ENCODE measurements around the gene ELOVL6.

ELOVL6 gene

DNA sequence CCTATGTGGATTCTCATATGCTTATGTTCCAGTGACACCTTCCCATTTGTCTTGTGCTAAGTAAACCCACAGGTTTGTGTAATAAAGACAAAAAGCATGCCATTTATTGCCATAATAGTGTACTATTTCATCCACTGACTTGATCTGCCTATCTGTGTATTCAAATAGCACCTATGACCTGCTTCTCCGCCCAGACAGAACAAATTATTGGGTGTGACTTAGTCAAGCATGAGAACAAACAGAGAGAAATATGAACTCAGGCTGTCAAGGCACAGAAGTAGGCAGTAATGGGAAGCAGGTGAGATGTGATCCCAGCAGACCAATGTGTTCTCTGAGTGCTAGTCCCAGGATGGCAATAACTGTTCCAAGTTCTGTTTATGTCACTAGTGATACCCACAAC lies 25.4 kb downstream of the ELOVL6 start:
- no peak for DNase-seq (ENCODE audit: low read depth)
- TF ChIP-seq, protein P1, sequence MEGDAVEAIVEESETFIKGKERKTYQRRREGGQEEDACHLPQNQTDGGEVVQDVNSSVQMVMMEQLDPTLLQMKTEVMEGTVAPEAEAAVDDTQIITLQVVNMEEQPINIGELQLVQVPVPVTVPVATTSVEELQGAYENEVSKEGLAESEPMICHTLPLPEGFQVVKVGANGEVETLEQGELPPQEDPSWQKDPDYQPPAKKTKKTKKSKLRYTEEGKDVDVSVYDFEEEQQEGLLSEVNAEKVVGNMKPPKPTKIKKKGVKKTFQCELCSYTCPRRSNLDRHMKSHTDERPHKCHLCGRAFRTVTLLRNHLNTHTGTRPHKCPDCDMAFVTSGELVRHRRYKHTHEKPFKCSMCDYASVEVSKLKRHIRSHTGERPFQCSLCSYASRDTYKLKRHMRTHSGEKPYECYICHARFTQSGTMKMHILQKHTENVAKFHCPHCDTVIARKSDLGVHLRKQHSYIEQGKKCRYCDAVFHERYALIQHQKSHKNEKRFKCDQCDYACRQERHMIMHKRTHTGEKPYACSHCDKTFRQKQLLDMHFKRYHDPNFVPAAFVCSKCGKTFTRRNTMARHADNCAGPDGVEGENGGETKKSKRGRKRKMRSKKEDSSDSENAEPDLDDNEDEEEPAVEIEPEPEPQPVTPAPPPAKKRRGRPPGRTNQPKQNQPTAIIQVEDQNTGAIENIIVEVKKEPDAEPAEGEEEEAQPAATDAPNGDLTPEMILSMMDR (IDR thresholded peaks at IDR 0.05; ENCODE audit: control insufficient read depth, extremely low read depth, insufficient read depth) = no peak
- no peak overlapping the region for H3K4me3 ChIP-seq (ENCODE audit: low read depth, low read length)

DNA sequence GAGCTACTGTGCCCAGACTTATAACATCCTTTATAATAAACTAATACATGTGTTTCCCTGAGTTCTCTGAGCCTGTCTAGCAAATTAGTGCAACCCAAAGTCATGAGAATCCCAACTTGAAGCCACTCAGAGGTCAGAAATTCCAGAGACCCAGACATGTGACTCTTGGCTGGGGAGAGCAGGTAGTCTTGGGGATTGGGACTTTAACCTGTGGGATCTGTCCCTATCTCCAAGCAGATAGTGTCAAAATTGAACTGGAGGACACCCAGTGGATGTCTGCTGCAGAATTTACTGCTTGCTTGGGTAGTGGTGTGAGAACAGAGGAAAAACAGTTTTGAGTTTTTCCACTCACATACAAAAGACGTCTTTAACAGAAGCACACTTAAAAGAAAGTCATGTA lies 26.4 kb downstream of the ELOVL6 start:
- no peak for DNase-seq (ENCODE audit: low read depth)
- no peak overlapping the region for H3K4me3 ChIP-seq (ENCODE audit: low read depth, low read length)
- TF ChIP-seq, protein P1 (IDR thresholded peaks at IDR 0.05; ENCODE audit: control insufficient read depth, extremely low read depth, insufficient read depth) = no peak

DNA sequence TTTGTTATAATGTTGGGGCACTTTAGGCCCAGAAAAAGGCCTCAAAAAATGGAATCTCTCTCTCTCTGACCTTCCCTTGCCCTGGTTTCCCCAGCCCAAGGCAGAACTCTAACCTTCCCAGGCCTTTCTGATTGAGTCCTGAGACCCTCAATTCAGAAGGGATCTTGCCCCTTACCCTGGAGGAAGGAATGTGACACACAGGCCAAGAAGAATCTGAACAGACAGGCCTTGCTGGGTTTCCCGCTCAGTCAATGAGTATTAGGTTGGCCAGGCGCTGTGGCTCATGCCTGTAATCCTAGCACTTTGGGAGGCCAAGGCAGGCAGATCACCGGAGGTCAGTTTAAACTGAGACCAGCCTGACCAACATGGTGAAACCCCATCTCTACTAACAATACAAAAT lies 27.6 kb downstream of the ELOVL6 start:
- no peak overlapping the region for H3K4me3 ChIP-seq (ENCODE audit: low read depth, low read length)
- no peak for DNase-seq (ENCODE audit: low read depth)
- TF ChIP-seq, protein P1 (IDR thresholded peaks at IDR 0.05; ENCODE audit: control insufficient read depth, extremely low read depth, insufficient read depth) = no peak

DNA sequence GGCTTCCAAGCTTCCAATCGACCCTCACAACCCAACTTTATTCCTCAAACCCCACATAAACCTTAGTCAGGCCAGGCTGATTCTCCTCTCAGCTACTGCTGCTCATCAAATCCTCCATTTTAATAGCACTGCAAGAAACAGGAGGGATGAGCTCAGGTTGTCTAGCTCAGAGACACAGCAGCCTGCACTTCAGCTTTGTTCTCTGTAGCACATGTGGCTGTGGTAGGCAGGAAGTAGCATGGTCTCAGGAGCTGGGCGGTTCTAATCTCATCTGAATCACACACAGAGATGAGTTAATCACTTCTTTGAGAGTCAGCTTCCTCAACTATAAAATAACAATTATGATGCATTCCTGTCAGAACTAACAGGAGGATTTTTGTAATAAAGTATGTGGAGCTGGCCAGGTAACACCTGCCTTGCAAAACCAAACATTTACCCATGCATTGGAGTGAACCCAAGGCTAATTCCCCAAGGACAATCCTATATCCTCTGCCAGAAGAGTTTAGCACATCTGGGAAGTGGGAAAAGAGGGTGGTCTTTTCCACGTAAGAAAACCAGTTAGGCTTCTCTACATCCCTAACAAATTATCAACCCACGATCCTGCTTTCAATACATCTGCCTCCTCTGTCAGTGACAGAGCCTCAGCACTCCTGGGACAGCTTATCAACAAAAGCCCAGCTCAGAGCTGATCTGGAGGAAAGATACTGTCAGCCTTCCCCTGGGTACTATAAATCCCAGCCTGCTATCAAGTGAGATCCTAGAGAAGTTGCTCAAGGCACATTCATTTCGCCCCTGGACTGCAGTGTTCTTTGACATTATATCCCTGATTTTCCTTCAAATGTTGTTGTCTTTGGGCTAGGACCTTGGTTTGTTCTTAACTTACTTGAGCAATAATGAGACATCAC lies 32.8 kb downstream of the ELOVL6 start:
- DNase-seq (ENCODE audit: low read depth) = no peak
- H3K4me3 ChIP-seq (ENCODE audit: low read depth, low read length) = no peak overlapping the region
- TF ChIP-seq, protein P1 (IDR thresholded peaks at IDR 0.05; ENCODE audit: control insufficient read depth, extremely low read depth, insufficient read depth) = no peak

DNA sequence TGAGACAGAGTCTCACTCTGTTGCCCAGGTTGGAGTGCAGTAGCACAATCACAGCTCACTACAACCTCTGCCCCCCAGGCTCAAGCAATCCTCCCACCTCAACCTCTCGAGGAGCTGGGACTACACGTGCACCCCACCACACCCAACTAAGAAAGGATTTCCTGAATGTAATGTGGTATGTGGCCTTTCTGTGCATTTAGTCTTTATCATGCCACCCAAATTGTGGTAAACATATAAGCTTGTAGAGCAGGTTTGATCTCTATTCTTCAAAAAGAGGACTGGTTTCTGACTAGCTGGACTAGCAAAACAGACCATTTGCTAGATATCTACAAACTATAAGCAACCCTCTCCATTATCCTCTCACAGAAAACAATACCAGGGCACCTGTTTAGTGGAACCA lies 33.6 kb downstream of the ELOVL6 start:
- no peak for DNase-seq (ENCODE audit: low read depth)
- TF ChIP-seq, protein P1 (IDR thresholded peaks at IDR 0.05; ENCODE audit: control insufficient read depth, extremely low read depth, insufficient read depth) = no peak
- no peak overlapping the region for H3K4me3 ChIP-seq (ENCODE audit: low read depth, low read length)

DNA sequence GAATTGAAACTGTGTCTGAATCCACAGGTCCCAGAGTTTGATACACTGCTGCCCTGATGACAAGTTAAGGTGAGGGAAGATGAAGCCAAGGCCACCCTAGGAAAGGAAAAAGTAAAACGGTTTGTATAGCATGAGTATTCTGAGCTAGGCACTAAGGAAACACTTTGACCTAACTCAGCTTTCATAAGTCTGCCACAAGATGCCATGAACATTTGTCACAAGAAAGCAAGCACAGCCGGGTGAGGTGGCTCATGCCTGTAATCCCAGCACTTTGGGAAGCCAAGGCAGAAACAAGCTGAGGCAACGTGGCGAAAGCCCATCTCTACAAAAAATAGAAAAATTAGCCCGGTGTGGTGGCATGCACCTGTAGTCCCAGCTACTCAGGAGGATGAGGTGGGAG lies 34.2 kb downstream of the ELOVL6 start:
- TF ChIP-seq, protein P1 (IDR thresholded peaks at IDR 0.05; ENCODE audit: control insufficient read depth, extremely low read depth, insufficient read depth) = no peak
- DNase-seq (ENCODE audit: low read depth) = no peak

More for the DNA sequence above, 34.2 kb downstream of the ELOVL6 start:
- no peak overlapping the region for H3K4me3 ChIP-seq (ENCODE audit: low read depth, low read length)

Data from LNCaP clone FGC (cell line).